ENCODE data around the gene OR2AG1.

DNA sequence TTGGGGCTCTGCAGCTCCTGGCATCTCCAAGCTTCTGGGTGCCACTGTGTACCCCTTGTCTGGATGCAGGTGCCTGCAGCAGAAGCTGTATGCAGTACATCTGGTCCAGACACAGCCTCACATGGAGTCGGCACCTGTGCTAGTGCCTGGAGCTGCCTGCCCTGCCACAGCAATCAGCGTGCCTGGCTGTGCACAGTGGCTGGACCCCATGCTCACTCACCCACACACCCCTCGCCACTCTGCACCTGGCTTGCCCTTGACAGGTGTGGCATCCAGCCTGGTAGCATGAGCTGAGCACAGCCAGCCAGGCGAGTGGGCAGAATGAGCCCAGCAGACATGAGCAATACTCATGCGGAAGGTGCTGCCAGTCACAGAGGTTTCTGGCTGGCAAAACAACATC is 36.1 kb downstream of the OR2AG1 start:
- TF ChIP-seq, protein P1, sequence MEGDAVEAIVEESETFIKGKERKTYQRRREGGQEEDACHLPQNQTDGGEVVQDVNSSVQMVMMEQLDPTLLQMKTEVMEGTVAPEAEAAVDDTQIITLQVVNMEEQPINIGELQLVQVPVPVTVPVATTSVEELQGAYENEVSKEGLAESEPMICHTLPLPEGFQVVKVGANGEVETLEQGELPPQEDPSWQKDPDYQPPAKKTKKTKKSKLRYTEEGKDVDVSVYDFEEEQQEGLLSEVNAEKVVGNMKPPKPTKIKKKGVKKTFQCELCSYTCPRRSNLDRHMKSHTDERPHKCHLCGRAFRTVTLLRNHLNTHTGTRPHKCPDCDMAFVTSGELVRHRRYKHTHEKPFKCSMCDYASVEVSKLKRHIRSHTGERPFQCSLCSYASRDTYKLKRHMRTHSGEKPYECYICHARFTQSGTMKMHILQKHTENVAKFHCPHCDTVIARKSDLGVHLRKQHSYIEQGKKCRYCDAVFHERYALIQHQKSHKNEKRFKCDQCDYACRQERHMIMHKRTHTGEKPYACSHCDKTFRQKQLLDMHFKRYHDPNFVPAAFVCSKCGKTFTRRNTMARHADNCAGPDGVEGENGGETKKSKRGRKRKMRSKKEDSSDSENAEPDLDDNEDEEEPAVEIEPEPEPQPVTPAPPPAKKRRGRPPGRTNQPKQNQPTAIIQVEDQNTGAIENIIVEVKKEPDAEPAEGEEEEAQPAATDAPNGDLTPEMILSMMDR (IDR thresholded peaks at IDR 0.05) = no peak
- TF ChIP-seq ZFX (IDR thresholded peaks at IDR 0.05; ENCODE audit: borderline replicate concordance) = no peak
